Loucy (cell line): ENCODE data around the gene TAAR9.

Source experiments
- H2AFZ ChIP-seq: fragments of 200-600 bp; sonication (generic); 2 replicates; pipeline ENCODE4 v1.6.0; 2016; ENCODE audit warnings: antibody characterized with exemption, mild to moderate bottlenecking, low read length, moderate library complexity
- H3F3A ChIP-seq: fragments of 200-600 bp; 2 replicates; pipeline ENCODE4 v1.6.0; 2016; ENCODE audit warnings: antibody characterized with exemption, low read depth, mild to moderate bottlenecking
- H3K27me3 ChIP-seq: fragments of 200-600 bp; sonication (generic); 2 replicates; pipeline ENCODE4 v1.6.1; 2014; ENCODE audit warnings: low read length, mild to moderate bottlenecking; ENCODE audit not compliant: insufficient read depth, poor library complexity, severe bottlenecking
- H3K36me3 ChIP-seq: fragments of 200-600 bp; sonication (generic); 2 replicates; pipeline ENCODE4 v1.6.1; 2016; ENCODE audit warnings: low read length; ENCODE audit not compliant: insufficient read depth
- H3K4me1 ChIP-seq: fragments of 200-600 bp; sonication (generic); 2 replicates; pipeline ENCODE4 v1.5.1; 2014; ENCODE audit warnings: low read length, mild to moderate bottlenecking; ENCODE audit not compliant: insufficient read depth, poor library complexity, severe bottlenecking
- H3K4me2 ChIP-seq: fragments of 200-600 bp; sonication (generic); 2 replicates; pipeline ENCODE4 v1.6.0; 2014; ENCODE audit warnings: antibody characterized with exemption, low read length, low read depth, mild to moderate bottlenecking; ENCODE audit not compliant: poor library complexity, severe bottlenecking
- H3K4me3 ChIP-seq: fragments of 200-600 bp; sonication (generic); 2 replicates; pipeline ENCODE4 v1.5.1; 2014; ENCODE audit warnings: low read length, mild to moderate bottlenecking, mixed read lengths; ENCODE audit not compliant: poor library complexity, severe bottlenecking
- H3K79me2 ChIP-seq: fragments of 200-600 bp; sonication (generic); 2 replicates; pipeline ENCODE4 v1.6.1; 2014; ENCODE audit warnings: low read length; ENCODE audit not compliant: insufficient read depth
- H3K9ac ChIP-seq: fragments of 200-600 bp; sonication (generic); 2 replicates; pipeline ENCODE4 v1.6.0; 2014; ENCODE audit warnings: mild to moderate bottlenecking, low read depth, low read length, moderate library complexity; ENCODE audit not compliant: poor library complexity, severe bottlenecking
- H3K9me2 ChIP-seq: fragments of 200-600 bp; sonication (generic); replicated peaks from 2 replicates; pipeline ENCODE4 v1.6.1; 2016; ENCODE audit warnings: low read depth, low read length, mixed read lengths
- H3K9me3 ChIP-seq: fragments of 200-600 bp; sonication (generic); 2 replicates; pipeline ENCODE4 v1.6.1; 2014; ENCODE audit warnings: mild to moderate bottlenecking, antibody characterized with exemption, low read length, low read depth; ENCODE audit not compliant: insufficient read depth
- H4K20me1 ChIP-seq: fragments of 200-600 bp; sonication (generic); 2 replicates; pipeline ENCODE4 v1.6.0; 2014; ENCODE audit warnings: antibody characterized with exemption, low read length, mild to moderate bottlenecking; ENCODE audit not compliant: insufficient read depth, poor library complexity, severe bottlenecking
- EZH2phosphoT487 ChIP-seq: fragments of 200-600 bp; IDR thresholded peaks from 2 replicates; pipeline ENCODE4 v1.6.1; 2018; ENCODE audit warnings: antibody characterized with exemption, mild to moderate bottlenecking, moderate library complexity, borderline replicate concordance
- TF ChIP-seq, protein P1 (sequence below): fragments of 200-600 bp; sonication (generic); conservative IDR thresholded peaks from 2 replicates; pipeline ENCODE4 v1.5.1; 2014; ENCODE audit warnings: mild to moderate bottlenecking, antibody characterized with exemption, low read length

The TAAR9 gene

GRCh38 chr6:132584698-132585097 is 46.6 kb downstream of the TAAR9 start:
- H3K27me3 ChIP-seq = no peaks in the 10 kb centered on the region
- H3K9me3 ChIP-seq = no peaks in the 10 kb centered on the region
- TF ChIP-seq, protein P1, sequence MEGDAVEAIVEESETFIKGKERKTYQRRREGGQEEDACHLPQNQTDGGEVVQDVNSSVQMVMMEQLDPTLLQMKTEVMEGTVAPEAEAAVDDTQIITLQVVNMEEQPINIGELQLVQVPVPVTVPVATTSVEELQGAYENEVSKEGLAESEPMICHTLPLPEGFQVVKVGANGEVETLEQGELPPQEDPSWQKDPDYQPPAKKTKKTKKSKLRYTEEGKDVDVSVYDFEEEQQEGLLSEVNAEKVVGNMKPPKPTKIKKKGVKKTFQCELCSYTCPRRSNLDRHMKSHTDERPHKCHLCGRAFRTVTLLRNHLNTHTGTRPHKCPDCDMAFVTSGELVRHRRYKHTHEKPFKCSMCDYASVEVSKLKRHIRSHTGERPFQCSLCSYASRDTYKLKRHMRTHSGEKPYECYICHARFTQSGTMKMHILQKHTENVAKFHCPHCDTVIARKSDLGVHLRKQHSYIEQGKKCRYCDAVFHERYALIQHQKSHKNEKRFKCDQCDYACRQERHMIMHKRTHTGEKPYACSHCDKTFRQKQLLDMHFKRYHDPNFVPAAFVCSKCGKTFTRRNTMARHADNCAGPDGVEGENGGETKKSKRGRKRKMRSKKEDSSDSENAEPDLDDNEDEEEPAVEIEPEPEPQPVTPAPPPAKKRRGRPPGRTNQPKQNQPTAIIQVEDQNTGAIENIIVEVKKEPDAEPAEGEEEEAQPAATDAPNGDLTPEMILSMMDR = no peak
- TF ChIP-seq EZH2phosphoT487 = no peak
- no peaks in the 10 kb centered on the region for H4K20me1 ChIP-seq
- no peak overlapping the region for H3K4me3 ChIP-seq
- no peaks in the 10 kb centered on the region for H3F3A ChIP-seq
- H3K9me2 ChIP-seq = no peaks in the 10 kb centered on the region
- peaks cover 4% of the 10 kb centered on the region for H3K4me1 ChIP-seq
- H3K36me3 ChIP-seq = no peaks in the 10 kb centered on the region
- no peak overlapping the region for H3K9ac ChIP-seq
- H3K79me2 ChIP-seq = no peaks in the 10 kb centered on the region
- no peak overlapping the region for H3K4me2 ChIP-seq
- H2AFZ ChIP-seq = no peak overlapping the region

DNA sequence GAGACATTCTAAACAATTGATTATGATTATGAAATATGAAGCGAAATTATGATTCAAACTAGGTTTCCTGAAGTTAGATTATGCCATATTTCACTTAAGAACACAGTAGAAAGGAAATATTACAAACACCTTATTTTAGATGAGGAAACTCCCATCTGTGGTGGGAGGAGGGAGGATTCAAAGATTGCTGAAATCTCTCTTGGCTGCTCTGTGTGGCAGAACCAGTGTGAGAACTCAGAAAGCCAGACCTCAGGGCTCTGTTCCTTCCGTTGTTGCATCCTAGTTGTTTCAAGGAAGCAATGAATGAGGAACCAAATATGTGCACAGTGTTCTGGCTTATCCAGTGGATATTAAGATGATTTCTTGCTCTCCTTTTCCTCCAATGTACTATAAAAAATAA is 49.3 kb downstream of the TAAR9 start:
- Histone ChIP-seq H3K9ac (no peak overlapping the region), H3F3A (no peaks in the 10 kb centered on the region), H3K79me2 (no peaks in the 10 kb centered on the region), H3K4me3 (no peak overlapping the region), H3K27me3 (no peaks in the 10 kb centered on the region), H3K36me3 (no peaks in the 10 kb centered on the region), H3K4me2 (no peak overlapping the region), H3K4me1 (peaks cover 4% of the 10 kb centered on the region), H2AFZ (no peak overlapping the region), H3K9me3 (no peaks in the 10 kb centered on the region), H4K20me1 (peaks cover 3% of the 10 kb centered on the region), H3K9me2 (no peaks in the 10 kb centered on the region)
- TF ChIP-seq, protein P1 = no peak
- TF ChIP-seq EZH2phosphoT487 = no peak
